Measurements from ENCODE around the gene MPND. TPM values are rescaled to one million over a fixed set of nuclear protein-coding genes. Genes with fewer than 3 reads are reported as not detected.
A peak's percentile ranks its signal among the peaks of the same experiment; 100 is the strongest.

MPND gene
- total RNA-seq, 1 experiment from 2014 or later, result 7.2 TPM

DNA sequence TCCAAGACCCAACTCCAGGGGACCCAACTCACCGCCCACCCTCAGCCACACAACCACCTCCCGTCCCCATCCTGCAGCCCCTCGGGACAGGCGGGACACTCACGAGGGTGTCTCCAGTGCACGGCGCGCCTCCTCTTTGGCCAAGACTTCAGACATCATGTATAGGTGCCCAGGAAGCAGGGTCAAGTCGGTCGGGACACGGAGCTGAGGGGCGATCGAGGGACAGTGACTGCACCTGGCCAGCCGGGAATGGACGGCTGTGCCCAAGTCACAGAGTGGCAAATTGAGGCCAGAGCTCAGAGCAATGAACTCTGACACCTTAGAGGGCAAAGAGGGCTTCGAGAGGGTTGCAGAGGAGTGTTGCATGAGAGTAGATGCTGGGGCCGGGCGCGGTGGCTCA lies 13.5 kb upstream of the MPND start:
- no peak overlapping the region for H3K27ac Mint-ChIP-seq (ENCODE audit: low read depth, unreplicated experiment)
- intact Hi-C loops (cut with micrococcal nuclease), result no loop called here
- peaks cover 7% of the 10 kb centered on the region for H3K9me3 Mint-ChIP-seq (ENCODE audit: unreplicated experiment)
- POLR2A ChIA-PET, result no interaction called here
- H3K36me3 Mint-ChIP-seq (ENCODE audit: insufficient read depth, unreplicated experiment), result peaks cover 11% of the 10 kb centered on the region
- no peaks in the 10 kb centered on the region for H3K4me1 Mint-ChIP-seq (ENCODE audit: insufficient read depth, unreplicated experiment)
- CTCF ChIA-PET, result interaction anchor here (0.7 kb wide), 1 partner anchor 97 kb away, joined by 3 read pairs; no protein-coding TSS in a partner anchor
- H3K4me3 Mint-ChIP-seq (ENCODE audit: unreplicated experiment), result no peak overlapping the region
- no peak for DNase-seq (ENCODE audit: unreplicated experiment)
- BruUV-seq (replicated peaks), result no TSS peak
- no peaks in the 10 kb centered on the region for H3K27me3 Mint-ChIP-seq (ENCODE audit: insufficient read depth, unreplicated experiment)
- TF ChIP-seq, protein P1, sequence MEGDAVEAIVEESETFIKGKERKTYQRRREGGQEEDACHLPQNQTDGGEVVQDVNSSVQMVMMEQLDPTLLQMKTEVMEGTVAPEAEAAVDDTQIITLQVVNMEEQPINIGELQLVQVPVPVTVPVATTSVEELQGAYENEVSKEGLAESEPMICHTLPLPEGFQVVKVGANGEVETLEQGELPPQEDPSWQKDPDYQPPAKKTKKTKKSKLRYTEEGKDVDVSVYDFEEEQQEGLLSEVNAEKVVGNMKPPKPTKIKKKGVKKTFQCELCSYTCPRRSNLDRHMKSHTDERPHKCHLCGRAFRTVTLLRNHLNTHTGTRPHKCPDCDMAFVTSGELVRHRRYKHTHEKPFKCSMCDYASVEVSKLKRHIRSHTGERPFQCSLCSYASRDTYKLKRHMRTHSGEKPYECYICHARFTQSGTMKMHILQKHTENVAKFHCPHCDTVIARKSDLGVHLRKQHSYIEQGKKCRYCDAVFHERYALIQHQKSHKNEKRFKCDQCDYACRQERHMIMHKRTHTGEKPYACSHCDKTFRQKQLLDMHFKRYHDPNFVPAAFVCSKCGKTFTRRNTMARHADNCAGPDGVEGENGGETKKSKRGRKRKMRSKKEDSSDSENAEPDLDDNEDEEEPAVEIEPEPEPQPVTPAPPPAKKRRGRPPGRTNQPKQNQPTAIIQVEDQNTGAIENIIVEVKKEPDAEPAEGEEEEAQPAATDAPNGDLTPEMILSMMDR (IDR thresholded peaks at IDR 0.05; ENCODE audit: unreplicated experiment), result no peak

DNA sequence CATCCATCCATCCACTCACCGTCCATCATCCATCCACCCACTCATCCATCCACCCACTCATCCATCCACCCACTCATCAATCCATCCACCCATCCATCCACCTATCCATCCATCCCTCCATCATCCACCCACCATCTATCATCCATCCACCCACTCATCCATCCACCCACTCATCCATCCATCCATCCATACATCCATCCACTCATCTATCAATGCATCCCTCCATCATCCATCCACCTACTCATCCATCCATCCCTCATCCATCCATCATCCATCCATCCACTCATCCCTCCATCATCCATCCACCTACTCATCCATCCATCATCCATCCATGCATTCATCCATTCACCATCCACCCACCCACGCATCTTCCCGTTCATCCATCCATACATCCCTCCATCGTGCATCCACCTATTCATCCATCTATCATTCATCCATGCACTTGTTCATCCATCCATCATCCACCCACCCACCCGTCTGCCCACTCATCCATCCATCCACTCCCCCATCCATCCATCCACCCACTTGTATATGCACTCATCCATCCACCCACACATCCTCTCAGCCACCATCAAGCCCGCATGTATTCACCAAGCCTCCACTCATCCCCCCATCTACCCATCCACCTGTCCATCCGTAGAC lies 8.3 kb upstream of the MPND start:
- Mint-ChIP-seq H3K36me3 (ENCODE audit: insufficient read depth, unreplicated experiment) (peaks cover 11% of the 10 kb centered on the region), H3K27ac (ENCODE audit: low read depth, unreplicated experiment) (no peak overlapping the region), H3K4me3 (ENCODE audit: unreplicated experiment) (no peak overlapping the region), H3K27me3 (ENCODE audit: insufficient read depth, unreplicated experiment) (no peaks in the 10 kb centered on the region), H3K9me3 (ENCODE audit: unreplicated experiment) (peaks cover 15% of the 10 kb centered on the region), H3K4me1 (ENCODE audit: insufficient read depth, unreplicated experiment) (peaks cover 10% of the 10 kb centered on the region)
- ChIA-PET CTCF (no interaction called here), POLR2A (no interaction called here)
- intact Hi-C loops (cut with micrococcal nuclease), result no loop called here
- no TSS peak for BruUV-seq (replicated peaks)
- DNase-seq (ENCODE audit: unreplicated experiment), result no peak
- TF ChIP-seq, protein P1 (IDR thresholded peaks at IDR 0.05; ENCODE audit: unreplicated experiment), result no peak

DNA sequence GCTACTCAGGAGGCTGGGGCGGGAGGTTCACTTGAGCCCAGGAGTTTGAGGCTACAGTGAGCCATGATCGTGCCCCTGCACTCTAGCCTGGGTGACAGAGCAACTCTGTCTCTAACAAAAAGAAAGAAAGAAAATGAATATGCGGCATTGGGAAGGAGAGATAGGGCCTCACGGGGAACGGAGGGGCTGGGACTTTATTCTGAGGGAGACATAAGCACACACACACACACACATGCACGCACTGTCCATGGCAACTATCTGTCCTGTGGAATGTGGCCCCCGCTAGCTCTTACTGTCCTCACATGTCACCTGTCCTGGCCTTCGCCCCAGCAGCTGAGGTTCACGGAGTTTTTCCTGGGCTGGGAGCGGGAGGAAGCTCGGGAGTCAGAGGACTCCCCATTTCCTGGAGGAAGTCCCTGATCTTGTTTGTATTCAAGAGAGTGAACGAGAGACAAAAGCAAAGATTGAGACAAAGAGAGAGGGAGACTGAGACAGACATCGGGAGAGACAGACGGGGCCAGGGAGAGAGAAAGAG lies 5.4 kb upstream of the MPND start:
- Mint-ChIP-seq H3K9me3 (ENCODE audit: unreplicated experiment) (peaks cover 15% of the 10 kb centered on the region), H3K36me3 (ENCODE audit: insufficient read depth, unreplicated experiment) (peaks cover 15% of the 10 kb centered on the region), H3K4me1 (ENCODE audit: insufficient read depth, unreplicated experiment) (peaks cover 10% of the 10 kb centered on the region), H3K27me3 (ENCODE audit: insufficient read depth, unreplicated experiment) (no peaks in the 10 kb centered on the region), H3K4me3 (ENCODE audit: unreplicated experiment) (peak overlapping the region; percentile 82), H3K27ac (ENCODE audit: low read depth, unreplicated experiment) (peak overlapping the region; percentile 82)
- intact Hi-C loops (cut with micrococcal nuclease), result no loop called here
- CTCF ChIA-PET, result interaction anchor here (0.6 to 3.1 kb wide), 8 partner anchors 15 to 718 kb away, joined by 3 to 20 read pairs (median 4); partner anchors contain the start of gene SH3GL1
- TF ChIP-seq, protein P1 (IDR thresholded peaks at IDR 0.05; ENCODE audit: unreplicated experiment), result no peak
- POLR2A ChIA-PET, result interaction anchor here (0.5 to 1.5 kb wide), 14 partner anchors 18 to 369 kb away, joined by 3 to 6 read pairs (median 4); partner anchors contain the start of genes CHAF1A, PIAS4 and YJU2
- DNase-seq (ENCODE audit: unreplicated experiment), result no peak
- BruUV-seq (replicated peaks), result TSS peak; percentile 40

DNA sequence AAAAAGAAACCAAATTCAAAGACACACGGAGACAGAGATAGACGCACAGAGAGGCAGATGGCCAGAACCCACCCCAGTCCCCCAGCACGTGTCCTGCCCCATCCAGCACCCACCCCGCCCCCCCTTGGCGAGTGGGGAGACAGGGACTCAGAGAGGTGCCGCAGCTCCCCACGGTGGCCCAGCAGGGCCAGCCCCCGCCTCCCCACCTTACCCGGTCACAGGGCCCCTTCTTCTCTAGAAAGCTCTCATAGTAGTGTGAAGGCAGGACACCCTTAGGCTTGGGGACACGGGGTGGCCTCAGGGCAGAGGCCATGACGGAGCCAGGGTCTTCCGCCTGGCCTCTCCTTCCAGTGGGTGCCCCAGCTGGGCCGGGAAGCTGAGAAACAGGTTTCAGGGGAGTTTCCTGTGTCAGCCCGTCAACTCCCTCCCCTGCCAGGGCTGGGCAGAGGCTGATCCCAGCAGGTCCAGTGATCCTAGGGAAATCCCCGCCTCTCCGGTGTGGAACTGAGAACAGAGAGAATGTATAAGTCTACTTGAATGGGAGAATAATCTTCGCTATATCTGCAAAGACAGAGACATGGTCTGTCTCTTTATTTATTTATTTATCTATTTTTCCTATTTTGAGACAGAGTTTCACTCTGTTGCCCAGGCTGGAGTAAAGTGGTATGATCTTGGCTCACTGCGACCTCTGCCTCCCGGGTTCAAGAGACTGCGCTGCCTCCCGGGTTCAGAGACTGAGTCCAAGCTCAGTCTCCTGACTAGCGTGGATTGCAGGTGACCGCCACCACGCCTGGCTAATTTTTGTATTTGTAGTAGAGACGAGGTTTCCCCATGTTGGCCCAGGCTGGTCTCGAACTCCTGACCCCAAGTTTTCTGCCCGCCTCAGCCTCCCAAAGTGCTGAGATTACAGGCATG lies 4.7 kb upstream of the MPND start, which contains the start of gene STAP2:
STAP2 (minus strand) TSS at position 387 of the 915 bp plus-strand sequence; CDS start at position 313, 74 bp downstream.
- H3K27ac Mint-ChIP-seq (ENCODE audit: low read depth, unreplicated experiment), result peak within 1 kb of the TSS; percentile 82
- peaks cover 15% of the 10 kb centered on the region for H3K9me3 Mint-ChIP-seq (ENCODE audit: unreplicated experiment)
- CTCF ChIA-PET, result interaction anchor here (0.6 to 3.1 kb wide), 6 partner anchors 14 to 72 kb away, joined by 3 to 20 read pairs (median 3); no protein-coding TSS in a partner anchor
- H3K4me1 Mint-ChIP-seq (ENCODE audit: insufficient read depth, unreplicated experiment), result peaks cover 10% of the 10 kb centered on the region
- H3K27me3 Mint-ChIP-seq (ENCODE audit: insufficient read depth, unreplicated experiment), result no peaks in the 10 kb centered on the region
- TF ChIP-seq, protein P1 (IDR thresholded peaks at IDR 0.05; ENCODE audit: unreplicated experiment), result no peak
- peaks cover 15% of the 10 kb centered on the region for H3K36me3 Mint-ChIP-seq (ENCODE audit: insufficient read depth, unreplicated experiment)
- peak within 1 kb of the TSS; percentile 82 for H3K4me3 Mint-ChIP-seq (ENCODE audit: unreplicated experiment)
- POLR2A ChIA-PET, result interaction anchor here (0.5 to 1.5 kb wide), 14 partner anchors 19 to 403 kb away, joined by 3 to 6 read pairs (median 3); partner anchors contain the start of genes CHAF1A, PIAS4 and YJU2
- intact Hi-C loops (cut with micrococcal nuclease), result no loop called here
- BruUV-seq (replicated peaks), result no TSS peak
- DNase-seq (ENCODE audit: unreplicated experiment), result peak; percentile 52
